Measurements from ENCODE around the gene WDR55.
A peak's percentile ranks its signal among the peaks of the same experiment; 100 is the strongest.

Gene WDR55

DNA sequence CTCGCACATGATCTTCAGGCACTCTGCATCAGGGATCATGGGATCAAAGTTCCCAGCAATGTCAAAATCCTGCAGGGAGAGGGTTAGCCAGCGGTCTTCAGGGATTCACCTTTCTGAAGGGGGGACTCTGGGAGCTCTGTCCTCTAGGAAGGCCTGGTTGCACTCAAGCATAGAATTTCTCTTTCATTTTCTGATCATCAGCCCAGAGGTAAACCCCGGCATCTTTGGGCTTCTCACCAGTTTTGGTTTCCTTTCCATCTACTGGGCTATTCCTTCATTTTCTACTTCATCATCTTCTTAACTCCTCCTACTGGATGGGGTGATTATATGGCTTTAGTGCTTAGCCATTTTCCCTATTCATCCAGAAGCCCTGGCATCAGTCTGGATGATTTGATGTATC, 13.2 kb downstream of the WDR55 start:
- TF ChIP-seq, protein P1, sequence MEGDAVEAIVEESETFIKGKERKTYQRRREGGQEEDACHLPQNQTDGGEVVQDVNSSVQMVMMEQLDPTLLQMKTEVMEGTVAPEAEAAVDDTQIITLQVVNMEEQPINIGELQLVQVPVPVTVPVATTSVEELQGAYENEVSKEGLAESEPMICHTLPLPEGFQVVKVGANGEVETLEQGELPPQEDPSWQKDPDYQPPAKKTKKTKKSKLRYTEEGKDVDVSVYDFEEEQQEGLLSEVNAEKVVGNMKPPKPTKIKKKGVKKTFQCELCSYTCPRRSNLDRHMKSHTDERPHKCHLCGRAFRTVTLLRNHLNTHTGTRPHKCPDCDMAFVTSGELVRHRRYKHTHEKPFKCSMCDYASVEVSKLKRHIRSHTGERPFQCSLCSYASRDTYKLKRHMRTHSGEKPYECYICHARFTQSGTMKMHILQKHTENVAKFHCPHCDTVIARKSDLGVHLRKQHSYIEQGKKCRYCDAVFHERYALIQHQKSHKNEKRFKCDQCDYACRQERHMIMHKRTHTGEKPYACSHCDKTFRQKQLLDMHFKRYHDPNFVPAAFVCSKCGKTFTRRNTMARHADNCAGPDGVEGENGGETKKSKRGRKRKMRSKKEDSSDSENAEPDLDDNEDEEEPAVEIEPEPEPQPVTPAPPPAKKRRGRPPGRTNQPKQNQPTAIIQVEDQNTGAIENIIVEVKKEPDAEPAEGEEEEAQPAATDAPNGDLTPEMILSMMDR (conservative IDR thresholded peaks at IDR 0.05) = no peak
- no peak overlapping the region for H3K27ac ChIP-seq

DNA sequence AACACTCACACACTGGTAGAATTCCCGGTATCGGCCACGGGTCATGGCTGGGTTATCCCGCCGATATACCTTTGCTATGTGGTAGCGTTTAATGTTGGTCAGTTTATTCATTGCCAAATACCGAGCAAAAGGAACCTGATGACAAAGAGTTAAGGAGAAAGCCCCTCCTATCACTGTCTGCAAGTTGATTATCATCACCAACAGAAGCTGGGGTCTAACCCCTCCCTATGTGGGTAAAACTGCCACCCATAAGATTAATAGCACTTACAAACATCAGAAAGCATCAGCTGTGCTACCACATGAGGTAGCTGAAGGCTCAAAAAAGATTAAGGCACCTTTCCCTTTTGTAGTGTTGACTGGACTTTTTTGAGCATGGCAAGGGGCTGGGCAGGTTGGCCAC, 14.3 kb downstream of the WDR55 start:
- TF ChIP-seq, protein P1 (conservative IDR thresholded peaks at IDR 0.05) = no peak

DNA sequence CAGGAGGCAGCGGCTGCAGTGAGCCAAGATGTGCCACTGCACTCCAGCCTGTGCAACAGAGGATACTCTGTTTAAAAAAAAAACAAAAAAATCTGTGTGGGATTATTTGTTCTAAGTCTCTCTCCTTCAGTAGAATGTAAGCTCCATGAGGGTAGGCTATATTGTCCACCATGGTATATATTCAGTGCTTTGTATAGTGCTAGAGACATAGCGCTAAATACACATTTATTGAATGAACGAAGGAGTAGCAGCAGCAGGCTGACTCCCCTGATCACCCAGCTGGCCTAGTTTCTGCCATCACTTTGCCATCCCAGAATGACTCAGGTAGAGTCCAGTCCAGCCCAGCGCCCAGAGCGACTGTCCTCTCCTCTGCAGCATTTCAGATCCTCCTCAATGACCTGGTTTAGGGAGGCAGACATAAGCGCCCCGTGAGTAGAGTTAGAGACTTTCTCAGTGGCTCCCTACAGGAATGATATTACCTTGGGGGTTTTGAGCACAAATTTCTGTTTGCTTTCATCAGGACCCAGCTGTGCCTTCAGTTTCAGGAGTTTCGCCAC, 25.8 kb downstream of the WDR55 start:
- peak overlapping the region; percentile 85 for H3K27ac ChIP-seq
- TF ChIP-seq, protein P1 (conservative IDR thresholded peaks at IDR 0.05) = no peak

More for the DNA sequence above, 14.3 kb downstream of the WDR55 start:
- H3K27ac ChIP-seq = no peak overlapping the region

DNA sequence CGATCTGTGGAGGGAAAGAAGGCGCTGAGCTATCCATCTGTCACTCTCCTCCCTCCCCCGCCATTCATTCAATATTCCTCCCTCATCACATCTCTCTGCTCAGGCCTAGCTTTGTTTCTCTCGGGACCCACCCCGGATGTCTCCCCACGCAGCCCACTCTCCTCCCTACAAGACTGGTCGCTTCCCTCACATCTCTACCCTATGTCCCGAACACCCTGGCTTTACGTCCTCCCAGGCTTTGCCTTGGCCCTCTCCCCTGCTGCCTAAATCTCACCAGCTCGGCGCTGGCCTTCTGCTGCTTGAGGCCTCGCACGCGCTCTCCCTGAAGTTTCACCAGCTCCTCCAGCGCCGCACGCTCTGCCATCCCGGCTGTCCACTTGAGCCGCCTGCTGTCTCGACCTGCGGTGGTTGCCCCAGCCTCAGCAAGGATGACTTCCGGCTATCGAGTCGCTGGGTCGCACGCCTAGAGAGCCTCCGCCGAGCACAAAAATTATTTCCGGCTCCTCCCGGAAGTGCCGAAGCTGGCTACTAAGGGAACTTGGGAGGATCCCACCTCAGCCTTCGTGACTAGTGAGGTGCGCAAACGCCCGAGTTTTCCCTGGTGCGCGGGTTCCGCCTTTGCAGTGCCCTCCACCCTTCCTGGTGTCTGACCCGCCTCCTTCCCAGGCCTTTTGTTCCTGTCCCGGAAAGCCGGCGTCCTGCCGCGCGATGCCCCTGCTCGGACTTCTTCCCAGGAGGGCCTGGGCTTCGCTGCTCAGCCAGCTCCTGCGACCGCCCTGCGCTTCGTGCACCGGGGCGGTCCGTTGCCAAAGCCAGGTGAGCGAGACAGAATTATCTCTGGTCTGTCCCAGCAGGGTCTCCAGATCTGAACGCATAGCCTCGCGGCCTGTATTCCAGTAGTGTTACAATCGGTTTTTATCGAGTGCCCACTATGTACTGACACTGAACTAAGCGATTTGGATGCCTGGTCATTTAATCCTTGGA, 26.5 kb downstream of the WDR55 start, which contains the start of the genes HARS1 and HARS2:
TSS of gene HARS1 (minus strand) at position 430 of the 984 bp plus-strand sequence. CDS start at position 364, 66 bp downstream.
TSS of gene HARS2 (plus strand) at position 515 of the 984 bp plus-strand sequence. CDS start at position 709, 194 bp downstream.
- TF ChIP-seq, protein P1 (conservative IDR thresholded peaks at IDR 0.05) = no peak
- H3K27ac ChIP-seq = peak within 1 kb of the TSS; percentile 85

DNA sequence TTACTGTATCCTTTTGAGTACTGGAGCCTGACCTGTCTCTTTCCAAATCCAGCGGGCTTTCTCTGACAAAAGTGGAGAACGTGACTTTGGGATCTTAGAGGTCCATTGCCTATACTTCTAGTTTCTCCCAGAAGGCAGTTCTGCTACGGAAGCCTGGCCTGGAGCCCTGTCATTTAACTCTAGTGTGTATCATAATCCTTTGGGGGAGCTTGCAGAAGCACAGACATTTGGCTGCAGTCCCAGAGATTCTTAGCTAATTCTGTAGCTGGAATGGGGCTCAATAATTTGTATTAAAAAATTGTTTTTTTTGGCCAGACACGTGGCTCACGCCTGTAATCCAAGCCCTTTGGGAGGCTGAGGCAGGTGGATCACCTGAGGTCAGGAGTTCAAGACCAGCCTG, 29.6 kb downstream of the WDR55 start:
- TF ChIP-seq, protein P1 (conservative IDR thresholded peaks at IDR 0.05) = no peak
- H3K27ac ChIP-seq = no peak overlapping the region

DNA sequence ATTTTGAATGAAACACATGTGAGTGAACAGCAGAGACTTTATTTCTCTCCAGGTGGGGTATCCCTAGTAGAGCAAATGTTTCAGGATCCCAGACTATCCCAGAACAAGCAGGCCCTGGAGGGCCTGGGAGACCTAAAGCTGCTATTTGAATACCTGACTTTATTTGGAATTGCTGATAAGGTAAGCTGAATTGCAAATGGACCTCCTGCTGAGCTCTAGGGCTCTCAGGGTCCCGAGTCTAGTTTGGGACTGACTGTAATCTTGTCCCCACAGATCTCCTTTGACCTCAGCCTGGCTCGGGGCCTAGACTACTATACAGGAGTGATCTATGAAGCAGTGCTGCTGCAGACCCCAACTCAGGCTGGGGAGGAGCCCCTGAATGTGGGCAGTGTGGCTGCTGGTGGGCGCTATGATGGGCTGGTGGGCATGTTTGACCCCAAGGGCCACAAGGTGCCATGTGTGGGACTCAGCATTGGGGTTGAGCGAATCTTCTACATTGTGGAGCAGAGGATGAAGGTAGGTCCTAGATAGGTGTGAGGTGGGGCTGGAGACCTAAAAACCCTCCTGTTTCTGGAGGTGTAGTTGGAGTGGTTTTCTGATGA, 32.3 kb downstream of the WDR55 start:
- TF ChIP-seq, protein P1 (conservative IDR thresholded peaks at IDR 0.05) = no peak
- no peak overlapping the region for H3K27ac ChIP-seq

All from VCaP (cell line).